Measurements from ENCODE around the gene OLA1. TPM values are rescaled to one million over a fixed set of nuclear protein-coding genes. Genes with fewer than 3 reads are reported as not detected.

The OLA1 gene
- total RNA-seq, 4 donors from 2014 or later: 72.7 to 85.1 (median 78.3) TPM

- no peak for DNase-seq
- peaks cover 0 to 20% (median 0%) of the 10 kb centered on the region in 3 donors for H3K4me1 ChIP-seq
- WGBS, 2 donors: 40 to 65% methylated on average over 2 of the region's 2 CpGs
Observed at GRCh38 chr2:174076040-174076439, 172.3 kb downstream of the OLA1 start.

GRCh38 chr2:174074831-174075230 lies 173.5 kb downstream of the OLA1 start:
- no peak for TF ChIP-seq POLR2A (IDR thresholded peaks at IDR 0.05)
- TF ChIP-seq, protein P1, sequence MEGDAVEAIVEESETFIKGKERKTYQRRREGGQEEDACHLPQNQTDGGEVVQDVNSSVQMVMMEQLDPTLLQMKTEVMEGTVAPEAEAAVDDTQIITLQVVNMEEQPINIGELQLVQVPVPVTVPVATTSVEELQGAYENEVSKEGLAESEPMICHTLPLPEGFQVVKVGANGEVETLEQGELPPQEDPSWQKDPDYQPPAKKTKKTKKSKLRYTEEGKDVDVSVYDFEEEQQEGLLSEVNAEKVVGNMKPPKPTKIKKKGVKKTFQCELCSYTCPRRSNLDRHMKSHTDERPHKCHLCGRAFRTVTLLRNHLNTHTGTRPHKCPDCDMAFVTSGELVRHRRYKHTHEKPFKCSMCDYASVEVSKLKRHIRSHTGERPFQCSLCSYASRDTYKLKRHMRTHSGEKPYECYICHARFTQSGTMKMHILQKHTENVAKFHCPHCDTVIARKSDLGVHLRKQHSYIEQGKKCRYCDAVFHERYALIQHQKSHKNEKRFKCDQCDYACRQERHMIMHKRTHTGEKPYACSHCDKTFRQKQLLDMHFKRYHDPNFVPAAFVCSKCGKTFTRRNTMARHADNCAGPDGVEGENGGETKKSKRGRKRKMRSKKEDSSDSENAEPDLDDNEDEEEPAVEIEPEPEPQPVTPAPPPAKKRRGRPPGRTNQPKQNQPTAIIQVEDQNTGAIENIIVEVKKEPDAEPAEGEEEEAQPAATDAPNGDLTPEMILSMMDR (IDR thresholded peaks at IDR 0.05): no peak
- H3K4me3 ChIP-seq: no peak overlapping the region
- no peaks in the 10 kb centered on the region for H3K9me3 ChIP-seq
- no peaks in the 10 kb centered on the region for H3K27me3 ChIP-seq
- H3K27ac ChIP-seq: no peak overlapping the region
- 87 to 90% methylated on average over 4 of the region's 4 CpGs for WGBS, 2 donors
- intact Hi-C loops (cut with DNase I): no loop called here
- DNase-seq: no peak
- peaks cover 0 to 20% (median 0%) of the 10 kb centered on the region in 3 donors for H3K4me1 ChIP-seq
- peaks cover 0 to 4% (median 0%) of the 10 kb centered on the region in 3 donors for H3K36me3 ChIP-seq

More at GRCh38 chr2:174076040-174076439, 172.3 kb downstream of the OLA1 start:
- intact Hi-C loops (cut with DNase I): no loop called here
- H3K4me3 ChIP-seq: no peak overlapping the region
- H3K27ac ChIP-seq: peak overlapping the region in 2 of 4 donors; percentile 1 to 23
- peaks cover 0 to 10% (median 0%) of the 10 kb centered on the region in 3 donors for H3K36me3 ChIP-seq
- H3K27me3 ChIP-seq: no peaks in the 10 kb centered on the region
- no peaks in the 10 kb centered on the region for H3K9me3 ChIP-seq
- TF ChIP-seq POLR2A (IDR thresholded peaks at IDR 0.05): no peak
- TF ChIP-seq, protein P1 (IDR thresholded peaks at IDR 0.05): peak in 3 of 6 experiments; percentile 15 to 50 (median 29)

- no peak overlapping the region for H3K4me3 ChIP-seq
- TF ChIP-seq, protein P1 (IDR thresholded peaks at IDR 0.05): no peak
- TF ChIP-seq POLR2A (IDR thresholded peaks at IDR 0.05): no peak
- WGBS, 2 donors: 91 to 95% methylated on average over 4 of the region's 4 CpGs
- H3K4me1 ChIP-seq: peaks cover 0 to 20% (median 0%) of the 10 kb centered on the region in 3 donors
- no peak for DNase-seq
- H3K9me3 ChIP-seq: no peaks in the 10 kb centered on the region
- H3K27me3 ChIP-seq: no peaks in the 10 kb centered on the region
- peaks cover 0 to 4% (median 0%) of the 10 kb centered on the region in 3 donors for H3K36me3 ChIP-seq
- no peak overlapping the region for H3K27ac ChIP-seq
- intact Hi-C loops (cut with DNase I): no loop called here
Observed at GRCh38 chr2:174072857-174073256, 175.5 kb downstream of the OLA1 start.

GRCh38 chr2:174072069-174072468 lies 176.3 kb downstream of the OLA1 start:
- Histone ChIP-seq H3K27ac (no peak overlapping the region), H3K36me3 (peaks cover 0 to 4% (median 0%) of the 10 kb centered on the region in 3 donors), H3K27me3 (no peaks in the 10 kb centered on the region), H3K9me3 (no peaks in the 10 kb centered on the region), H3K4me3 (no peak overlapping the region), H3K4me1 (peaks cover 0 to 18% (median 0%) of the 10 kb centered on the region in 3 donors)
- TF ChIP-seq, protein P1 (IDR thresholded peaks at IDR 0.05): no peak
- TF ChIP-seq POLR2A (IDR thresholded peaks at IDR 0.05): no peak
- DNase-seq: no peak
- WGBS, 2 donors: 63 to 77% methylated on average over 4 of the region's 4 CpGs
- intact Hi-C loops (cut with DNase I): no loop called here

DNA sequence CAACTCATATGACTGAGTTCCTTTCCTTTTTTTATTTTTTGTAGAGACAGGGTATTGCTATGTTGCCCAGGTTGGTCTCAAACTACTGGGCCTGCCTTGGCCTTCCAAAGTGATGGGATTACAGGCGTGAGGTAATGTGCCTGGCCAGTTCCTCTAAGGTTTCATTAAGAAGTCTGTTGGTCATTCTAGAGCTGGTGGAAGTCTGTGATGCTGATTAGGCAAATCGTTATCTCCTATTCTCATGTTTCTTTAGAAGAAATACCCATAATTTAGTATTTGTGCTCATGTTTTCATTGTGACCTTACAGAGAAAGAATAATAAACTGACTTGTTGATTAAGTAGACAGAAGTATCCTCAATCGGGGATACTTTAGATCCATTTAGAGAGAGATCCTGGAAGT lies 177.0 kb downstream of the OLA1 start:
- H3K27ac ChIP-seq: no peak overlapping the region
- intact Hi-C loops (cut with DNase I): no loop called here
- 92 to 100% methylated on average over 3 of the region's 3 CpGs for WGBS, 2 donors
- no peaks in the 10 kb centered on the region for H3K9me3 ChIP-seq
- H3K4me1 ChIP-seq: peaks cover 0 to 10% (median 0%) of the 10 kb centered on the region in 3 donors
- H3K4me3 ChIP-seq: no peak overlapping the region
- DNase-seq: no peak
- no peaks in the 10 kb centered on the region for H3K27me3 ChIP-seq
- TF ChIP-seq, protein P1 (IDR thresholded peaks at IDR 0.05): no peak
- TF ChIP-seq POLR2A (IDR thresholded peaks at IDR 0.05): no peak
- H3K36me3 ChIP-seq: peaks cover 0 to 4% (median 0%) of the 10 kb centered on the region in 3 donors

Measured in esophagus squamous epithelium (tissue), 5 donors.